Measurements from ENCODE around the gene ZNF146.

DNA sequence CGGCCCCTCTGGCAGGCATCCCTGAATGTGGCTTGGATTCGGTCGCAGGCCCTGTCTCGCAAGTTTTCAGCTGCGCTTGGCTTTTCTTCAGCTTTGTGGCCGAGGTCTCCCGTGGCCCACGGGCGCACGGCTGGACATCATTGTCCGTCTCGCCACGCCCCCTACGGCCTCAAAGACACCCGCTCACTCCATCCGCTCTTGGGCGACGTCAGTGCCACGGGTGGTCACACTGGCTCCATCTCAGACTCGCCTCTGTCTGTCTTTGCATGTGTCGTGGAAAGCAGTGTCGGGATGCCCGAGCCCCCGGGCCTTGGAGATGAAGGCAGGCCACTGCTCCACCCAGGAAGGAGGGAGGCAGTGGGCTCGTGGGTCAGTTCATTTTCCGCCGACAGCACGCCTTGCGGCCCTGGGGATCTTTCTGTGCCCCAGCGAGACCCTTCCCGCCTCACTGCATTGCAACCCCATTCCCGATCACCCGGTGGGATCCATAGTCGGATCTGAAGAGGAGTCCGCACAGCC is 51.0 kb downstream of the ZNF146 start:
- TF ChIP-seq, protein P1, sequence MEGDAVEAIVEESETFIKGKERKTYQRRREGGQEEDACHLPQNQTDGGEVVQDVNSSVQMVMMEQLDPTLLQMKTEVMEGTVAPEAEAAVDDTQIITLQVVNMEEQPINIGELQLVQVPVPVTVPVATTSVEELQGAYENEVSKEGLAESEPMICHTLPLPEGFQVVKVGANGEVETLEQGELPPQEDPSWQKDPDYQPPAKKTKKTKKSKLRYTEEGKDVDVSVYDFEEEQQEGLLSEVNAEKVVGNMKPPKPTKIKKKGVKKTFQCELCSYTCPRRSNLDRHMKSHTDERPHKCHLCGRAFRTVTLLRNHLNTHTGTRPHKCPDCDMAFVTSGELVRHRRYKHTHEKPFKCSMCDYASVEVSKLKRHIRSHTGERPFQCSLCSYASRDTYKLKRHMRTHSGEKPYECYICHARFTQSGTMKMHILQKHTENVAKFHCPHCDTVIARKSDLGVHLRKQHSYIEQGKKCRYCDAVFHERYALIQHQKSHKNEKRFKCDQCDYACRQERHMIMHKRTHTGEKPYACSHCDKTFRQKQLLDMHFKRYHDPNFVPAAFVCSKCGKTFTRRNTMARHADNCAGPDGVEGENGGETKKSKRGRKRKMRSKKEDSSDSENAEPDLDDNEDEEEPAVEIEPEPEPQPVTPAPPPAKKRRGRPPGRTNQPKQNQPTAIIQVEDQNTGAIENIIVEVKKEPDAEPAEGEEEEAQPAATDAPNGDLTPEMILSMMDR (IDR thresholded peaks at IDR 0.05): no peak
- TF ChIP-seq POLR2AphosphoS5 (IDR thresholded peaks at IDR 0.05) (no peak), POLR2A (IDR thresholded peaks at IDR 0.05) (no peak), EP300 (IDR thresholded peaks at IDR 0.05) (no peak)

Measured in upper lobe of left lung (tissue), 4 donors.